Neural cell (in vitro differentiated cells): ENCODE results near the gene SLBP.

Source experiments
- CTCF ChIP-seq: fragments of 450-650 bp; IDR thresholded peaks from 2 replicates; pipeline ENCODE4 v1.5.1; 2014; ENCODE audit warnings: antibody characterized with exemption, mild to moderate bottlenecking, moderate library complexity; ENCODE audit not compliant: poor library complexity, severe bottlenecking
- MXI1 ChIP-seq: fragments of 450-650 bp; conservative IDR thresholded peaks from 2 replicates; pipeline ENCODE4 v1.6.1; 2014; ENCODE audit warnings: antibody characterized with exemption, mild to moderate bottlenecking; ENCODE audit not compliant: poor library complexity, severe bottlenecking

GRCh38 chr4:1747603-1747967, 35.5 kb upstream of the SLBP start:
- TF ChIP-seq CTCF = no peak
- TF ChIP-seq MXI1 = no peak
